Skin of body (tissue), 2 donors: ENCODE data around the gene PIK3C2G. TPM values are rescaled to one million over a fixed set of nuclear protein-coding genes. Genes with fewer than 3 reads are reported as not detected.
"Not testable (repeated sequence)": the region's sequence is repeated elsewhere in the genome, so short reads cannot be mapped to it uniquely, and the experiment has no call there.

Source experiments
- DNase-seq: peaks from one replicate; lab custom pipeline; 2025; lab: John Stamatoyannopoulos, UW
- total RNA-seq: library from RNA; depleted of rRNA; stranded (reverse); fragments of >200 nt; gene quantifications from one replicate; pipeline ENCODE4 v1.2.3, GENCODE V29; 2014

Gene PIK3C2G
- total RNA-seq, 1 donor from 2014 or later: 18.1 TPM

GRCh38 chr12:18468246-18469075 is 207.1 kb downstream of the PIK3C2G start:
- no peak for DNase-seq

GRCh38 chr12:18470251-18470650 is 208.9 kb downstream of the PIK3C2G start:
- no peak for DNase-seq

GRCh38 chr12:18472304-18472703 is 211.0 kb downstream of the PIK3C2G start:
- DNase-seq: no peak

- DNase-seq: no peak
Measured at GRCh38 chr12:18472806-18473205, 211.5 kb downstream of the PIK3C2G start.

GRCh38 chr12:18476861-18477260 is 215.5 kb downstream of the PIK3C2G start:
- DNase-seq: no peak

- DNase-seq: no peak
Measured at GRCh38 chr12:18479256-18479655, 217.9 kb downstream of the PIK3C2G start.

GRCh38 chr12:18482601-18483120 is 221.3 kb downstream of the PIK3C2G start:
- DNase-seq: no peak

- no peak for DNase-seq
Measured at GRCh38 chr12:18483698-18484325, 222.5 kb downstream of the PIK3C2G start.

- DNase-seq: no peak
Measured at GRCh38 chr12:18486036-18486435, 224.7 kb downstream of the PIK3C2G start.

GRCh38 chr12:18487509-18487908 is 226.2 kb downstream of the PIK3C2G start:
- DNase-seq: no peak

- no peak for DNase-seq
Measured at GRCh38 chr12:18492372-18493025, 231.2 kb downstream of the PIK3C2G start.

GRCh38 chr12:18496156-18496555 is 234.8 kb downstream of the PIK3C2G start:
- DNase-seq: no peak

- not testable (repeated sequence) for DNase-seq
Measured at GRCh38 chr12:18500160-18500574, 238.8 kb downstream of the PIK3C2G start.

- DNase-seq: not testable (repeated sequence)
Measured at GRCh38 chr12:18500736-18501135, 239.4 kb downstream of the PIK3C2G start.

- no peak for DNase-seq
Measured at GRCh38 chr12:18502422-18502968, 241.2 kb downstream of the PIK3C2G start.

GRCh38 chr12:18521461-18521860 is 260.1 kb downstream of the PIK3C2G start:
- no peak for DNase-seq

- no peak for DNase-seq
Measured at GRCh38 chr12:18522806-18523205, 261.5 kb downstream of the PIK3C2G start.

- DNase-seq: not testable (repeated sequence)
Measured at GRCh38 chr12:18542497-18542896, 281.2 kb downstream of the PIK3C2G start.

GRCh38 chr12:18546399-18546798 is 285.1 kb downstream of the PIK3C2G start:
- no peak for DNase-seq

- no peak for DNase-seq
Measured at GRCh38 chr12:18549598-18549997, 288.3 kb downstream of the PIK3C2G start.

GRCh38 chr12:18551106-18551505 is 289.8 kb downstream of the PIK3C2G start:
- no peak for DNase-seq

GRCh38 chr12:18551701-18552100 is 290.4 kb downstream of the PIK3C2G start:
- no peak for DNase-seq
